HepG2 (cell line): ENCODE measurements around the gene ETS2. TPM values are rescaled to one million over a fixed set of nuclear protein-coding genes. Genes with fewer than 3 reads are reported as not detected.

Experiments
- ARID5B ChIP-seq: IDR thresholded peaks from 2 replicates; pipeline ENCODE4 v1.4.0; 2020; ENCODE audit warnings: mild to moderate bottlenecking, missing genetic modification reagents
- EHMT2 ChIP-seq: fragments of 200-600 bp; sonication (generic); IDR thresholded peaks from 2 replicates; pipeline ENCODE4 v1.7.0; 2017; ENCODE audit warnings: antibody characterized with exemption, low read depth, low read length, borderline replicate concordance
- ELF3 ChIP-seq: IDR thresholded peaks from 2 replicates; pipeline ENCODE4 v1.6.1; 2016; ENCODE audit warnings: missing genetic modification reagents, missing compliant biosample characterization
- EP300 ChIP-seq, 3 experiments: sonication (generic) in 1 of 3; formaldehyde crosslinking in 1 of 3; IDR thresholded peaks; 2 replicates each; pipeline versions ENCODE4 v1.5.1 to v1.6.1; 2011 to 2020; ENCODE audit warnings: low read depth in 2 of 3, low read length in 2 of 3, borderline replicate concordance in 1 of 3, improper control_type of control experiment in 1 of 3, mild to moderate bottlenecking in 1 of 3, missing genetic modification reagents in 1 of 3, moderate library complexity in 1 of 3
- FOXA1 ChIP-seq, 2 experiments: fragments of 450-650 bp in 1 of 2; sonication (generic) in 1 of 2; formaldehyde crosslinking in 1 of 2; IDR thresholded peaks; 2 replicates each; pipeline versions ENCODE4 v1.4.0 to v1.6.1; 2016 to 2020; ENCODE audit warnings: missing genetic modification reagents in 1 of 2
- GATAD2A ChIP-seq: IDR thresholded peaks from 2 replicates; pipeline ENCODE4 v1.6.1; 2016
- HDAC6 ChIP-seq: fragments of 200-600 bp; sonication (generic); IDR thresholded peaks from 2 replicates; pipeline ENCODE4 v1.7.0; 2017; ENCODE audit warnings: mild to moderate bottlenecking, antibody characterized with exemption, low read length, low read depth
- MTF1 ChIP-seq: sonication (generic); formaldehyde crosslinking; IDR thresholded peaks from 2 replicates; pipeline ENCODE4 v1.5.0; 2020; ENCODE audit warnings: missing genetic modification reagents
- RARA ChIP-seq: IDR thresholded peaks from 2 replicates; pipeline ENCODE4 v1.6.1; 2016; ENCODE audit warnings: missing genetic modification reagents, missing compliant biosample characterization
- SAP130 ChIP-seq: IDR thresholded peaks from 2 replicates; pipeline ENCODE4 v1.6.1; 2016; ENCODE audit warnings: low read depth
- SYNCRIP ChIP-seq: fragments of 200-400 bp; formaldehyde crosslinking; IDR thresholded peaks from 2 replicates; pipeline ENCODE4 v1.6.1; 2018; ENCODE audit warnings: mild to moderate bottlenecking, low read depth, low read length; ENCODE audit not compliant: insufficient read depth
- TGIF2 ChIP-seq: IDR thresholded peaks from 2 replicates; pipeline ENCODE4 v1.6.1; 2016; ENCODE audit warnings: control low read depth, missing compliant biosample characterization
- TMF1 ChIP-seq: sonication (generic); formaldehyde crosslinking; IDR thresholded peaks from 2 replicates; pipeline ENCODE4 v1.8.1; 2022; ENCODE audit warnings: low read depth, missing genetic modification reagents
- ZMYM4 ChIP-seq: sonication (generic); formaldehyde crosslinking; IDR thresholded peaks from 2 replicates; pipeline ENCODE4 v1.8.1; 2023; ENCODE audit warnings: mild to moderate bottlenecking, missing genetic modification reagents
- ZNF232 ChIP-seq: sonication (generic); formaldehyde crosslinking; IDR thresholded peaks from 2 replicates; pipeline ENCODE4 v1.4.0; 2020; ENCODE audit warnings: missing genetic modification reagents, borderline replicate concordance
- ZNF30 ChIP-seq: sonication (generic); formaldehyde crosslinking; IDR thresholded peaks from 2 replicates; pipeline ENCODE4 v1.5.0; 2020; ENCODE audit warnings: mild to moderate bottlenecking, missing genetic modification reagents
- ZNF484 ChIP-seq: sonication (generic); formaldehyde crosslinking; IDR thresholded peaks from 2 replicates; pipeline ENCODE4 v1.5.1; 2020; ENCODE audit warnings: mild to moderate bottlenecking, low read depth, missing genetic modification reagents, borderline replicate concordance
- ZNF556 ChIP-seq: sonication (generic); formaldehyde crosslinking; IDR thresholded peaks from 2 replicates; pipeline ENCODE4 v1.4.0; 2020; ENCODE audit warnings: mild to moderate bottlenecking, missing genetic modification reagents, borderline replicate concordance
- ZNF629 ChIP-seq: sonication (generic); formaldehyde crosslinking; conservative IDR thresholded peaks from 2 replicates; pipeline ENCODE4 v1.5.0; 2020; ENCODE audit warnings: missing genetic modification reagents
- ZNF674 ChIP-seq: sonication (generic); formaldehyde crosslinking; IDR thresholded peaks from 2 replicates; pipeline ENCODE4 v1.5.0; 2020; ENCODE audit warnings: low read depth, mild to moderate bottlenecking, missing genetic modification reagents
- ZNF724P ChIP-seq: sonication (generic); formaldehyde crosslinking; IDR thresholded peaks from 2 replicates; pipeline ENCODE4 v1.8.0; 2022; ENCODE audit warnings: missing genetic modification reagents, borderline replicate concordance
- ZNF777 ChIP-seq: sonication (generic); formaldehyde crosslinking; IDR thresholded peaks from 2 replicates; pipeline ENCODE4 v1.4.0; 2020; ENCODE audit warnings: missing genetic modification reagents
- polyA plus RNA-seq, 8 experiments: library from polyadenylated mRNA; depleted of rRNA in 3 of 8; stranded (reverse) in 7 of 8; unstranded in 1 of 8; fragments of >200 nt; fragmentation: Illumina TruSeq in 4 of 8; extraction: Trizol in 4 of 8; gene quantifications; 2 replicates each; pipeline versions ENCODE4 v1.2.1 to v1.2.3, GENCODE V29; 2011 to 2016; ENCODE audit warnings: low read depth in 4 of 8, missing spikeins in 1 of 8, mixed read lengths in 1 of 8; ENCODE audit not compliant: insufficient read depth in 1 of 8
- total RNA-seq, 5 experiments: library from RNA; depleted of rRNA; stranded (reverse); fragments of >200 nt; fragmentation: Illumina TruSeq; extraction: Trizol; gene quantifications; 2 replicates each; pipeline ENCODE4 v1.2.3, GENCODE V29; 2016; ENCODE audit warnings: low read depth in 1 of 5
- TF ChIP-seq, protein P1 (sequence below): IDR thresholded peaks from 2 replicates; pipeline ENCODE4 v1.6.1; 2012; ENCODE audit warnings: inconsistent platforms

ETS2 gene
- total and polyA plus RNA-seq, 2 of the 13 experiments (the other 11 are each of a cell fraction or from before 2014, with no cell fraction given): 24.6 to 64.4 TPM

- TF ChIP-seq, protein P1, sequence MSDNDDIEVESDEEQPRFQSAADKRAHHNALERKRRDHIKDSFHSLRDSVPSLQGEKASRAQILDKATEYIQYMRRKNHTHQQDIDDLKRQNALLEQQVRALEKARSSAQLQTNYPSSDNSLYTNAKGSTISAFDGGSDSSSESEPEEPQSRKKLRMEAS: no peak
- no peak for TF ChIP-seq ZNF232 (CRISPR knock-in tag)
- no peak for TF ChIP-seq HDAC6
- TF ChIP-seq ZNF674 (CRISPR knock-in tag): no peak
- no peak for TF ChIP-seq ZNF556 (CRISPR knock-in tag)
- 0 out of 4 replicates have a peak, but pooled peaks of 1 of the 2 experiments have one; percentile 22 for TF ChIP-seq EP300 (IDR thresholded peaks at IDR 0.05; ENCODE audit: low read depth in 2 of 2, low read length in 2 of 2)
- no peak for TF ChIP-seq EP300 (CRISPR knock-in tag; IDR thresholded peaks at IDR 0.05; ENCODE audit: borderline replicate concordance)
- TF ChIP-seq SAP130 (CRISPR knock-in tag): peak; percentile 86
- TF ChIP-seq TGIF2 (CRISPR knock-in tag): peak; percentile 75
- 0 out of 2 replicates have a peak, but pooled peaks have one; percentile 44 for TF ChIP-seq ZMYM4 (CRISPR knock-in tag)
- TF ChIP-seq ZNF724P (CRISPR knock-in tag): no peak
- peak; percentile 15; the same call in 1 of the 2 replicates for TF ChIP-seq ELF3 (CRISPR knock-in tag)
- TF ChIP-seq ZNF777: no peak
- TF ChIP-seq FOXA1 (IDR thresholded peaks at IDR 0.05): no peak
- TF ChIP-seq FOXA1 (CRISPR knock-in tag; IDR thresholded peaks at IDR 0.05): peak; percentile 70
- peak; percentile 31; the same call in 1 of the 2 replicates for TF ChIP-seq RARA (CRISPR knock-in tag)
- no peak for TF ChIP-seq ZNF484 (CRISPR knock-in tag)
- peak; percentile 27; the same call in 1 of the 2 replicates for TF ChIP-seq GATAD2A
- no peak for TF ChIP-seq EHMT2
- TF ChIP-seq SYNCRIP: no peak
- TF ChIP-seq ZNF30: no peak
- no peak for TF ChIP-seq ZNF629 (CRISPR knock-in tag)
- TF ChIP-seq TMF1: no peak
- peak; percentile 40; the same call in 1 of the 2 replicates for TF ChIP-seq ARID5B
- no peak for TF ChIP-seq MTF1
Observed at GRCh38 chr21:38834725-38835124, 29.0 kb downstream of the ETS2 start (continued).
